GM21367 (cell line): ENCODE results near the gene MRPL53.
"Not testable (repeated sequence)": the region's sequence is repeated elsewhere in the genome, so short reads cannot be mapped to it uniquely, and the experiment has no call there.

Experiments
- ATAC-seq: cut with Tn5 transposase; IDR thresholded peaks from one replicate; pipeline ENCODE4 v1.9.1; 2021; ENCODE audit not compliant: unreplicated experiment

MRPL53 gene

GRCh38 chr2:74502720-74503505 lies 30.4 kb upstream of the MRPL53 start:
- ATAC-seq: no peak

- no peak for ATAC-seq
These were observed 29.8 kb upstream of the MRPL53 start for GRCh38 chr2:74502147-74502719.

- ATAC-seq: no peak
These were observed 29.0 kb upstream of the MRPL53 start for GRCh38 chr2:74501335-74502071.

GRCh38 chr2:74500578-74500946 lies 28.1 kb upstream of the MRPL53 start:
- no peak for ATAC-seq

GRCh38 chr2:74499940-74500577 lies 27.6 kb upstream of the MRPL53 start:
- ATAC-seq: no peak

GRCh38 chr2:74499267-74499939 lies 26.9 kb upstream of the MRPL53 start, which contains the start of gene LBX2:
TSS of gene LBX2 (minus strand) at chr2:74499603. CDS start at chr2:74499537, 66 bp downstream.
- no peak for ATAC-seq

GRCh38 chr2:74498500-74499266 lies 26.2 kb upstream of the MRPL53 start:
- ATAC-seq: no peak

GRCh38 chr2:74497777-74498499 lies 25.5 kb upstream of the MRPL53 start:
- ATAC-seq: no peak

GRCh38 chr2:74496997-74497776 lies 24.7 kb upstream of the MRPL53 start:
- ATAC-seq: no peak

- no peak for ATAC-seq
These were observed 23.0 kb upstream of the MRPL53 start for GRCh38 chr2:74495440-74495839.

- no peak for ATAC-seq
These were observed 21.1 kb upstream of the MRPL53 start for GRCh38 chr2:74493546-74493945.

GRCh38 chr2:74491648-74492544 lies 19.4 kb upstream of the MRPL53 start:
- no peak for ATAC-seq

- no peak for ATAC-seq
These were observed 17.4 kb upstream of the MRPL53 start for GRCh38 chr2:74489906-74490305.

- no peak for ATAC-seq
These were observed 16.4 kb upstream of the MRPL53 start for GRCh38 chr2:74488643-74489481.

GRCh38 chr2:74486141-74486540 lies 13.7 kb upstream of the MRPL53 start:
- no peak for ATAC-seq

GRCh38 chr2:74483675-74484164 lies 11.2 kb upstream of the MRPL53 start:
- ATAC-seq: not testable (repeated sequence)
